ENCODE measurements around the gene HMG20B.

Gene HMG20B

DNA sequence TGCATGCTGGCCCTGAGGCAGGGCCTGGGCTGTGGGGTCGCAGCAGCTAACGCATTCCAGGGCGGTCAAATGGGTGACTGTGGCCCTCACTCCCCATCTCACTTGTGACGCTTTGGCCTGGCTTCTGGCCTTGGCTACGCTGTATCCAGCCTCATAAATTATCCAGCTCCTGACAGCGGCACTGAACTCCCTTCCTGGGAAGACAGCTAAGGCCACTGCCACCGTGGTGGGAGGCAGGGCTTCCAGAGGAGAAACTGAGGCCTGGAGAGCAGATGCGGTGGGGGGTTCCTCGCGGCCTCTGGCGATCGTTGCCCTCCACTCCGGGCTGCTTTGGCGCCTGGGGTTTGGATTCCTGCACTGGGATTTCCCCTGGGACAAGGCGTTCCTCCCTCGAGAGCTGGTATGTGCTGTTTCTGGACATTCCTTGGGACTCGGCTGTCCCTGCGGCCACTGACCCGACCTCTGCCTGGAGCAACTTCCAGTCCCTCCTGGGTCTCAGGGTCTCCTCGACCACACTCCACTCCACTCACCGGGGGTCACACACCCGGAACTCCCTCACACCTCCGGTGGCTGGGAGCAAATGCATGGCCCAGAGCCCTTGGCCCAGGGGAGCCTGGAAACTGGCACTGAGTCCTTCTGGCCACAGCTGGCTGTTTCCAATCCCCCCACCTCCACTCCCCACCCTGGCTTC is 30.5 kb downstream of the HMG20B start:
- no peak overlapping the region for H3K27ac ChIP-seq
- no peak for DNase-seq
- TF ChIP-seq, protein P1, sequence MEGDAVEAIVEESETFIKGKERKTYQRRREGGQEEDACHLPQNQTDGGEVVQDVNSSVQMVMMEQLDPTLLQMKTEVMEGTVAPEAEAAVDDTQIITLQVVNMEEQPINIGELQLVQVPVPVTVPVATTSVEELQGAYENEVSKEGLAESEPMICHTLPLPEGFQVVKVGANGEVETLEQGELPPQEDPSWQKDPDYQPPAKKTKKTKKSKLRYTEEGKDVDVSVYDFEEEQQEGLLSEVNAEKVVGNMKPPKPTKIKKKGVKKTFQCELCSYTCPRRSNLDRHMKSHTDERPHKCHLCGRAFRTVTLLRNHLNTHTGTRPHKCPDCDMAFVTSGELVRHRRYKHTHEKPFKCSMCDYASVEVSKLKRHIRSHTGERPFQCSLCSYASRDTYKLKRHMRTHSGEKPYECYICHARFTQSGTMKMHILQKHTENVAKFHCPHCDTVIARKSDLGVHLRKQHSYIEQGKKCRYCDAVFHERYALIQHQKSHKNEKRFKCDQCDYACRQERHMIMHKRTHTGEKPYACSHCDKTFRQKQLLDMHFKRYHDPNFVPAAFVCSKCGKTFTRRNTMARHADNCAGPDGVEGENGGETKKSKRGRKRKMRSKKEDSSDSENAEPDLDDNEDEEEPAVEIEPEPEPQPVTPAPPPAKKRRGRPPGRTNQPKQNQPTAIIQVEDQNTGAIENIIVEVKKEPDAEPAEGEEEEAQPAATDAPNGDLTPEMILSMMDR (IDR thresholded peaks at IDR 0.05; ENCODE audit: low read depth, low read length, missing control alignments) = no peak
- H3K4me3 ChIP-seq (ENCODE audit: low read depth, low read length) = no peak overlapping the region
- in situ Hi-C loops (cut with HindIII; ENCODE audit: low pct_ligation_motif_present, low sequenced_read_pairs) = no loop called here
- peaks cover 10% of the 10 kb centered on the region for H3K36me3 ChIP-seq (replicated peaks)
- no peaks in the 10 kb centered on the region for H3K27me3 ChIP-seq (replicated peaks)

DNA sequence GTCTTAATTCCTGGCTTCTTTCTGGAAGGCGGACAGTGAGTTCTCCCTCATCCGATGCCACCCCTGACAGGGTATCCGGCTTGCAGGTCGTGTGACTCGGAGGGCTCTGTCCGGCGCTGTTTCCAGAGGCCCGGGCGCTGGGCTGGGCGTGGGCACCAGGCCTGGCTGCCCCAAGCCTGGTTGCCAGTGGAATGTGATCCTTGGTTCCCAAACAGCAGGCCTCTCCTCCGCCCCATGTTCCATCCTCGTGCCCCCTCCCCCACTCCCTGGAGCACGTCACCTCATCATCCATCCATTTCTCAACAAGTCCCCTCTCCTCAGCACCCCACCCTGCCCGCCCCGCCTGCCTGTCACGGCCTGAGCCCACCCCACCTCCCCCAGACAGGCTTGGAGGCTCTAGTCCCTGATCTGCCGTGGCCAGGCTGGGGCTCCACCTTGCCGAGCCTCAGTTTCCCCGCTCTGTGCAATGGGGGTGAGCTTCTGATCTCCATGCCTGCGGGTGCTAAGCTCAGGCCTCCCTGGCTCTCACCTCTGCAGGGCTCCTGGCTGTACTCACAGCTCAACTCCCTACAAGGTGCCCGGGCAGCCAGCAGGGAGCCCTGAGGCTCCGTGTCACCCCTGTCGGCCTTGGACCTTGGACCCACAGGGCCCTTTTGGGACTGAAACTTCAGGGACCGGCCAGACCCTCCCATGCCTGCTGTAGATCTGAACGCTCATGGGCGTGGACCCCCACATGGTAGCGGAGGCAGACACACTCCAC is 31.7 kb downstream of the HMG20B start:
- Histone ChIP-seq H3K27me3 (replicated peaks) (no peaks in the 10 kb centered on the region), H3K4me3 (ENCODE audit: low read depth, low read length) (no peak overlapping the region), H3K27ac (no peak overlapping the region), H3K36me3 (replicated peaks) (peaks cover 10% of the 10 kb centered on the region)
- no peak for DNase-seq
- in situ Hi-C loops (cut with HindIII; ENCODE audit: low pct_ligation_motif_present, low sequenced_read_pairs) = no loop called here
- TF ChIP-seq, protein P1 (IDR thresholded peaks at IDR 0.05; ENCODE audit: low read depth, low read length, missing control alignments) = no peak

DNA sequence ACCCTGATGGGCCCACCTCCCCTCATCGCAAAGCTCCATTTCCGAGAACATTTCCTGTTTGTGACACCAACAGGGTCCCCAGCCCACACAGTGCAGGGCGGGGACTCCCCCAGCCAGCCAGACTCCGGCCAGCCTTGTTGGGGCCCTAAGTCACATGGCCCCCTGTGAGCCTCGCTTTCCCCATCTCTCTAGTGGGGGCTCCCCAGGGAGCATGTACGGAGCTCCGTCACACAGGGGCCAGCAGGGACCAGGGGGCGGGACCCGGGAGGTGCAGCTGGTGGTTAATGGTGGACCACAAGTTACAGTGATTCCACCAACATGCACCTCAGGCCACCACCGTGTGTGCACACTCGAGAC is 32.2 kb downstream of the HMG20B start:
- peaks cover 6% of the 10 kb centered on the region for H3K36me3 ChIP-seq (replicated peaks)
- in situ Hi-C loops (cut with HindIII; ENCODE audit: low pct_ligation_motif_present, low sequenced_read_pairs) = no loop called here
- TF ChIP-seq, protein P1 (IDR thresholded peaks at IDR 0.05; ENCODE audit: low read depth, low read length, missing control alignments) = no peak
- H3K4me3 ChIP-seq (ENCODE audit: low read depth, low read length) = no peak overlapping the region
- DNase-seq = no peak
- H3K27me3 ChIP-seq (replicated peaks) = no peaks in the 10 kb centered on the region
- no peak overlapping the region for H3K27ac ChIP-seq

DNA sequence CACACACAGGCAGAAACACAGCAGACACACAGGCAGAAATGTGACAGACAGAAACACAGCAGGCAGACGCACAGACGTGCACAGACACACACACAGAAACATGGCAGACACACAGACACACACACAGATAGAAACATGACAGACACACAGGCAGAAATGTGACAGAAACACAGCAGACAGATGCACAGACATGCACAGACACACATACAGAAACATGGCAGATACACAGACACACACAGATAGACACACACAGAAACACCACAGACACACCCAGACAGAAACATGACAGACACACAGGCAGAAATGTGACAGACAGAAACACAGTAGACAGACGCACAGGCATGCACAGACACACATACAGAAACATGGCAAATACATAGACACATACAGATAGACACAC is 32.6 kb downstream of the HMG20B start:
- no peak for DNase-seq
- TF ChIP-seq, protein P1 (IDR thresholded peaks at IDR 0.05; ENCODE audit: low read depth, low read length, missing control alignments) = no peak
- in situ Hi-C loops (cut with HindIII; ENCODE audit: low pct_ligation_motif_present, low sequenced_read_pairs) = no loop called here
- peaks cover 2% of the 10 kb centered on the region for H3K36me3 ChIP-seq (replicated peaks)
- no peaks in the 10 kb centered on the region for H3K27me3 ChIP-seq (replicated peaks)
- no peak overlapping the region for H3K27ac ChIP-seq
- peak overlapping the region; percentile 61 for H3K4me3 ChIP-seq (ENCODE audit: low read depth, low read length)

DNA sequence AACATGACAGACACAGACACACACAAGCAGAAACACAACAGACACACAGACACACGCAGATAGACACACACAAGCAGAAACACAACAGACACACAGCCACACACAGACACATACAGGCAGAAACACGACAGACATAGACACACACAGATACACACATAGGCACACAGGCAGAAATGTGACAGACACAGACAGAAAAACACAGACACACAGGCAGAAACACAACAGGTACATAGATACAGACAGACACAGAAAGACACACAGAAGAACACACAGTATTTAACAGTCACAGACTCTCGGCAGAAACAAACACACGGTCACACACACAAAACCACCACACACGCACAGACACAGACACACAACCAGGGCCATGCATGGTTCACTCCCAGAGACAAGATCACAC is 33.0 kb downstream of the HMG20B start:
- TF ChIP-seq, protein P1 (IDR thresholded peaks at IDR 0.05; ENCODE audit: low read depth, low read length, missing control alignments) = no peak
- Histone ChIP-seq H3K36me3 (replicated peaks) (peaks cover under 1% of the 10 kb centered on the region), H3K4me3 (ENCODE audit: low read depth, low read length) (peak overlapping the region; percentile 61), H3K27me3 (replicated peaks) (no peaks in the 10 kb centered on the region), H3K27ac (no peak overlapping the region)
- no peak for DNase-seq
- in situ Hi-C loops (cut with HindIII; ENCODE audit: low pct_ligation_motif_present, low sequenced_read_pairs) = no loop called here
